Mesothelial cell of epicardium (in vitro differentiated cells): Measurements from ENCODE around the gene CPAMD8. TPM values are rescaled to one million over a fixed set of nuclear protein-coding genes. Genes with fewer than 3 reads are reported as not detected.

Source experiments
- DNase-seq, 2 experiments: peaks; one replicate each; pipeline ENCODE4 v3.0.0; 2021; ENCODE audit warnings: low spot score in 2 of 2; ENCODE audit not compliant: unreplicated experiment in 2 of 2
- H3K27ac Mint-ChIP-seq: 2 replicates; pipeline ENCODE4 v1.8.0; 2021; ENCODE audit warnings: mixed read lengths
- H3K27me3 Mint-ChIP-seq: 2 replicates; pipeline ENCODE4 v1.8.0; 2021; ENCODE audit warnings: low read depth, mixed read lengths
- H3K36me3 Mint-ChIP-seq: 2 replicates; pipeline ENCODE4 v1.8.0; 2021; ENCODE audit warnings: mixed read lengths
- H3K4me1 Mint-ChIP-seq: 2 replicates; pipeline ENCODE4 v1.8.0; 2021; ENCODE audit warnings: mixed read lengths
- H3K4me3 Mint-ChIP-seq: 2 replicates; pipeline ENCODE4 v1.8.0; 2021; ENCODE audit warnings: mild to moderate bottlenecking, moderate library complexity, mixed read lengths
- H3K9me3 Mint-ChIP-seq: 2 replicates; pipeline ENCODE4 v1.8.0; 2021; ENCODE audit warnings: mixed read lengths
- total RNA-seq: library from RNA; stranded (reverse); gene quantifications from 3 replicates; pipeline ENCODE4 v1.2.1, GENCODE V29; 2021
- TF ChIP-seq, protein P1 (sequence below): fragments of 200-600 bp; sonication (generic); IDR thresholded peaks from one replicate; pipeline ENCODE4 v1.5.0; 2021; ENCODE audit warnings: antibody characterized with exemption; ENCODE audit not compliant: unreplicated experiment

CPAMD8 gene
- total RNA-seq, 1 donor from 2014 or later, result 40.9 TPM

DNA sequence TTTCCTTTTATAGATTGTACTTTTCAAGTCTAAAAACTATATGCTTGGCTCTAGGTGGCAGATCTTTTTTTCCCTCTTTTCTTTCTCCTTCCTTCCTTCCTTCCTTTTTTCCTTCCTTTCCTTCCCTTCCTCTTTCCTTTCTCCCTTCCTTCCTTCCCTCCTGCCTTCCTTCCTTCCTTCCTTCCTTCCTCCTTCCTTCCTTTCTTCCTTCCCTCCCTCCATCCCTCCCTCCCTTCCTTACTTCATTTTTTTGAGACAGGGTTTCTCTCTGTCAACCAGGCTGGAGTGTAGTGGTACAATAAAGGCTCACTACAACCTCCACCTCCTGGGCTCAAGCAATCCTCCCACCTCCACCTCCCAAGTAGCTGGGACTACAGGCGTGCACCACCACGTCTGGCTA, 89.7 kb downstream of the CPAMD8 start:
- Mint-ChIP-seq H3K4me1 (no peaks in the 10 kb centered on the region), H3K27me3 (no peaks in the 10 kb centered on the region), H3K27ac (no peak overlapping the region), H3K4me3 (no peak overlapping the region), H3K9me3 (peaks cover 26% of the 10 kb centered on the region), H3K36me3 (peaks cover 17% of the 10 kb centered on the region)
- TF ChIP-seq, protein P1, sequence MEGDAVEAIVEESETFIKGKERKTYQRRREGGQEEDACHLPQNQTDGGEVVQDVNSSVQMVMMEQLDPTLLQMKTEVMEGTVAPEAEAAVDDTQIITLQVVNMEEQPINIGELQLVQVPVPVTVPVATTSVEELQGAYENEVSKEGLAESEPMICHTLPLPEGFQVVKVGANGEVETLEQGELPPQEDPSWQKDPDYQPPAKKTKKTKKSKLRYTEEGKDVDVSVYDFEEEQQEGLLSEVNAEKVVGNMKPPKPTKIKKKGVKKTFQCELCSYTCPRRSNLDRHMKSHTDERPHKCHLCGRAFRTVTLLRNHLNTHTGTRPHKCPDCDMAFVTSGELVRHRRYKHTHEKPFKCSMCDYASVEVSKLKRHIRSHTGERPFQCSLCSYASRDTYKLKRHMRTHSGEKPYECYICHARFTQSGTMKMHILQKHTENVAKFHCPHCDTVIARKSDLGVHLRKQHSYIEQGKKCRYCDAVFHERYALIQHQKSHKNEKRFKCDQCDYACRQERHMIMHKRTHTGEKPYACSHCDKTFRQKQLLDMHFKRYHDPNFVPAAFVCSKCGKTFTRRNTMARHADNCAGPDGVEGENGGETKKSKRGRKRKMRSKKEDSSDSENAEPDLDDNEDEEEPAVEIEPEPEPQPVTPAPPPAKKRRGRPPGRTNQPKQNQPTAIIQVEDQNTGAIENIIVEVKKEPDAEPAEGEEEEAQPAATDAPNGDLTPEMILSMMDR, result no peak
- DNase-seq, result no peak

DNA sequence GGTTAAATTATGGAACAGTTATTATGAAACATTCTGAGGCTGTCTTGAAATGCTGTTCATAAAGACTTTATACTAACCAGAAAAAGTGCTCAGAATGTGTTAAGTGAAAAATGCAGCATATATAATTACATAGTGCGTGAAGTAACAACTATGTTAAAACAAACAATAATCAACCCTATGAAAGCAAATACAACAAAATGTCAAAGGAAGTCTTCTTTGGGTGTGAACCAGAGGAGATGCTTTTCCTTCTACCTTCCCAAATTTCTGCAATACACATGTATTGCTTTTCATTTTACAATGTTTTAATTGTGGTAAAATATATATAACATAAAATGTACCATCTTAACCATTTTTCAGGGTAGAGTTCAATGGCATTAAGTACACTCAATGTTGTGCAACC, 92.1 kb downstream of the CPAMD8 start:
- Mint-ChIP-seq H3K27ac (no peak overlapping the region), H3K4me3 (no peak overlapping the region), H3K4me1 (no peaks in the 10 kb centered on the region), H3K27me3 (no peaks in the 10 kb centered on the region), H3K36me3 (peaks cover 15% of the 10 kb centered on the region), H3K9me3 (peaks cover 26% of the 10 kb centered on the region)
- TF ChIP-seq, protein P1, result no peak
- DNase-seq, result no peak

DNA sequence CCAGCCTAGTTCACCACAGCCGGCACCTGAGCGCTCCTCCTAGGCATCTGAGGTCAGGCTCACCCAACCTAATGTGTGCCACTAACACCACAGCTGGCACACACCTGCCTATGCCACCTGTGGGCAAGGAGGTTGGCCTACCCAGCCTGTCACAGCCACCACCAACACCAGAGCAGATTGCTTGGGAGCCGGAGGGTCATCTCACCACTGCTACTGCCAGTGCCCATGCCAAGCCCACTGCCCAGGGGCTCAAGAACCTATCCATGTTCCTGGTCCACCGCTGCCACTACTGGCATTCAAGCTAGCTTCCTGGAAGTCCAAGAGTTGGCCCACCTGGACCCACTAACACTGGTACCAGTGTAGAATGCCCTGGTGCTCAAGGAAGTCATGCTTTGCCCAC, 95.3 kb downstream of the CPAMD8 start:
- Mint-ChIP-seq H3K27ac (no peak overlapping the region), H3K4me3 (no peak overlapping the region), H3K27me3 (no peaks in the 10 kb centered on the region), H3K36me3 (peaks cover 30% of the 10 kb centered on the region), H3K4me1 (no peaks in the 10 kb centered on the region), H3K9me3 (peaks cover 44% of the 10 kb centered on the region)
- DNase-seq, result no peak
- TF ChIP-seq, protein P1, result no peak

DNA sequence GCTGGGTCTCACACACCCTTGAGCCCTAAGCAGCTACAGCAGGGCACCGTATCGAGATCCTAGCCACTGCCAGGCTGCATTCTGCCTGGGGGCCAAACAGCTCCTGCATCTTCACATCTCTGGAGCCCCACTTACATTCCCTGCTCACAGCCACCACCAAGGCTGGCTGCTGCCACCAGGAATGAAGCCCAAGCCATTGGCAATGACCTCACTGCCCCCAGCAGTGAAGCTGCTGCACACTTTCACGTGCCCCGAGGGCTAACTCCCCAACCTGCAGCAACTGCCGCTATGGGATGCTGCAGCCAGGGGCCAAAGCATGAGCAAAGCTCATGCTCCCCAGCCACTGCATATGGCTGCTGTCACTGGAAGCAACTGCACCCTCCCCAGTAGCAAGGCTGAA, 95.9 kb downstream of the CPAMD8 start:
- TF ChIP-seq, protein P1, result no peak
- Mint-ChIP-seq H3K4me3 (no peak overlapping the region), H3K27me3 (no peaks in the 10 kb centered on the region), H3K4me1 (no peaks in the 10 kb centered on the region), H3K36me3 (peaks cover 30% of the 10 kb centered on the region), H3K9me3 (peaks cover 44% of the 10 kb centered on the region), H3K27ac (no peak overlapping the region)
- no peak for DNase-seq

DNA sequence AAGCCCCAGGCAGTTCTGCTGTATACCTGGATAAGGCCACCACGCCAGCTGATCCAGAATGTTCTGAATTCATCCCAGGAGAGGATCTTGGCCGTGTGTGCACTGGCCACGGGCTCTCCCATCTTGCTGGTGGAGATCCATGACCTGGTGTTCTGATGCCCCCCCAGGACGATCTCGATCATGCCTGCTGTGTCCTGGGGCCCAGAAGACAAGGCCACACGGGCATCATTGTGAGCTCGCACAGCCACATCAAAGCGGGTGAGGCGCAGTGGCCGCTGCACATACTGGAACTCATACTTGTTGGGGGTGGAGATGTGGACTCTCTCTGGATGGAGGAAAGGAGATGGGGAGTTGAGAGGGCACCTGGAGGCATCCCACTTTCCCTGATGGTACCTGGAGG, 97.7 kb downstream of the CPAMD8 start:
- peaks cover 31% of the 10 kb centered on the region for H3K9me3 Mint-ChIP-seq
- no peaks in the 10 kb centered on the region for H3K4me1 Mint-ChIP-seq
- H3K4me3 Mint-ChIP-seq, result no peak overlapping the region
- H3K36me3 Mint-ChIP-seq, result peaks cover 28% of the 10 kb centered on the region
- TF ChIP-seq, protein P1, result no peak
- no peaks in the 10 kb centered on the region for H3K27me3 Mint-ChIP-seq
- H3K27ac Mint-ChIP-seq, result no peak overlapping the region
- DNase-seq, result no peak

DNA sequence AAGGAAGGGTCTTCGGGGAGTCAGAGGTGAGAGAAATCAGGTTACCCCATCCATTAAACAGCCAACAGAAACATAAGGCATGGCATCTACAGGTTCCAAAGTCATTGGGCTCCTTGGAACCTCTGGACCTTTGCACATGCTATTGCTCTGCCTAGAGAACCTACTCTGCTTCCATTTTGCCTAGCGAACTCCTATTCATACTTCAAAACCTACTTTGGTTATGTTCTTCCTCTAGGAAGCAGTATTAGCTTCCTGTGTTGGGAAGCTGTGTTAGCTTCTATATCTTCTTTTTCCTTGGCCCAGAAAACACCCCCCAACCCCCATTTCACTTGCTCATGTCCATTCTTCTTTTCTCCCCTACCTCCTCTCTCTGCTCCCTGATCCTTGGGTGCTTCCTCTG, 98.3 kb downstream of the CPAMD8 start:
- no peak for DNase-seq
- Mint-ChIP-seq H3K9me3 (peaks cover 25% of the 10 kb centered on the region), H3K27ac (no peak overlapping the region), H3K4me3 (no peak overlapping the region), H3K27me3 (no peaks in the 10 kb centered on the region), H3K36me3 (peaks cover 23% of the 10 kb centered on the region), H3K4me1 (no peaks in the 10 kb centered on the region)
- TF ChIP-seq, protein P1, result no peak
